ENCODE results near the gene CRY1.

GRCh38 chr12:107026806-107027635 lies 66.3 kb downstream of the CRY1 start:
- TF ChIP-seq CTCF (conservative IDR thresholded peaks at IDR 0.05; ENCODE audit: low read length) (no peak), EZH2phosphoT487 (IDR thresholded peaks at IDR 0.05; ENCODE audit: borderline replicate concordance) (no peak)
